Left lung (tissue), 10 donors: ENCODE results near the gene PLEKHA4. TPM values are rescaled to one million over a fixed set of nuclear protein-coding genes. Genes with fewer than 3 reads are reported as not detected.
A peak's percentile ranks its signal among the peaks of the same experiment; 100 is the strongest.
"Not testable (repeated sequence)": the region's sequence is repeated elsewhere in the genome, so short reads cannot be mapped to it uniquely, and the experiment has no call there.

Source experiments
- ATAC-seq: fragments of 200-7000 bp; cut with Tn5 transposase; one replicate; pipeline ENCODE4 v1.9.1; 2020; ENCODE audit warnings: moderate library complexity
- DNase-seq, 4 donors: peaks; one replicate each; pipeline ENCODE4 v3.0.0-alpha.2; 2013 to 2020
- H3K27ac ChIP-seq, 2 donors: fragments of 200-600 bp; sonication (generic) in 1 of 2; one replicate each; pipeline versions ENCODE4 v1.5.0 to v1.8.0; 2020 to 2021
- H3K27me3 ChIP-seq, 2 donors: fragments of 200-600 bp; sonication (generic) in 1 of 2; one replicate each; pipeline versions ENCODE4 v1.5.0 to v1.8.0; 2020 to 2021
- H3K36me3 ChIP-seq, 2 donors: fragments of 200-600 bp; sonication (generic) in 1 of 2; one replicate each; pipeline versions ENCODE4 v1.5.0 to v1.8.0; 2020 to 2021
- H3K4me1 ChIP-seq, 2 donors: fragments of 200-600 bp; one replicate each; pipeline ENCODE4 v1.8.0; 2021
- H3K4me3 ChIP-seq, 2 donors: fragments of 200-600 bp; sonication (generic) in 1 of 2; one replicate each; pipeline versions ENCODE4 v1.5.0 to v1.8.0; 2020 to 2021; ENCODE audit warnings: mild to moderate bottlenecking in 1 of 2
- H3K9me3 ChIP-seq, 2 donors: fragments of 200-600 bp; sonication (generic) in 1 of 2; one replicate each; pipeline versions ENCODE4 v1.5.0 to v1.8.0; 2020 to 2021
- CTCF ChIP-seq, 2 donors: fragments of 200-600 bp; sonication (generic) in 1 of 2; IDR thresholded peaks; one replicate each; pipeline versions ENCODE4 v1.5.0 to v1.8.0; 2021; ENCODE audit warnings: antibody characterized with exemption in 2 of 2
- intact Hi-C, 2 donors: fragments of 100-400 bp; cut with DNase I; formaldehyde crosslinking; loops; one replicate each; pipeline versions ENCODE4 v1.11.2 to v1.14.2; 2022
- polyA plus RNA-seq, 6 donors: library from polyadenylated mRNA; unstranded; fragments of 120-200 nt; gene quantifications; one replicate each; pipeline ENCODE4 v1.2.1, GENCODE V29; 2013; ENCODE audit not compliant: insufficient read length in 6 of 6
- total RNA-seq, 2 donors: library from RNA; stranded (reverse); fragmentation: NEBNext Ultra II Directional; extraction: Animal tissue kit (Norgen Biotek cat#: 25700); gene quantifications; one replicate each; pipeline ENCODE4 v1.2.1, GENCODE V29; 2021
- donor health status: DM: no; HTN: yes; CAD: no.
- donor health status: DM: no; HTN: no; CAD: no.

PLEKHA4 gene
- total and polyA plus RNA-seq, 8 donors: 14.4 to 37.3 (median 18.7) TPM

DNA sequence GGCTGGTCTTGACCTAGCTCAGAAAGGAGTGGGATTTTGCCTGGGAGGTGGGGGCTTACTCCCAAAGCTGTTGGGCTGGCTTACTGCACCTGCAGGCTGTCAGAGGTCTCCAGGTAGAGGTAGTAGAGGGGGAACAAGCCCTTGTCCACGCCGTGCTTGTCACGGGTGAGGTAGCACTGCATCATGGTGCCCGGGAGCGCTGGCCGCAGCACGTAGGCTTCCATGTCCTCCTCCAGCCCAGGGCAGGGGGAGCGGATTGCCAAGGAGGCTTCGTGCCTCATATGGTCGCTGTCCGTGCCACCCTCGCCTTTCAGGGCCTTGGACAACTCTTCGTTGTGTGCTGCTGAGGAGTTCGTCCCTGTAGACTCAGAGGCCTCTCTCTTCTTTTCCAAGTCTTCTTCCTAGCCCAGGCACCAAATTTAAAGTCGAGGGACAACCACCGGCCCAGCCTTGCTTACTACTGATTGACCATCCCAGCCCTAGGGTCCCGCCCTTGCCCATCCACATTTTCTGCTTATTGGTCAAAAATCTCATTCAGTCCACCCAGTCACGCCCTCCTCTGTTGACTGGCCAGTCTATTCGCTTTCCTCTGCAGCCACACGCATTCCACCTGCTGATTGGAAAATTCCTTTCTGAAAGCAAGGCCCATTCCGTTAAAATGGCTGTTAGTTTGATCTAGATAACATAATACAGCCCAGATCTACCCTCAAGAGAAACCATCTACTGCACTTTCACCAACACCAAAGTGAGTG, 19.6 kb upstream of the PLEKHA4 start:
- no peak for TF ChIP-seq CTCF (IDR thresholded peaks at IDR 0.05)
- no peaks in the 10 kb centered on the region for H3K27me3 ChIP-seq
- DNase-seq (no peak), ATAC-seq (no peak)
- H3K9me3 ChIP-seq: no peaks in the 10 kb centered on the region
- no peaks in the 10 kb centered on the region for H3K36me3 ChIP-seq
- H3K4me3 ChIP-seq: no peak overlapping the region
- H3K27ac ChIP-seq: no peak overlapping the region
- no peaks in the 10 kb centered on the region for H3K4me1 ChIP-seq
- intact Hi-C loops: no loop called here

DNA sequence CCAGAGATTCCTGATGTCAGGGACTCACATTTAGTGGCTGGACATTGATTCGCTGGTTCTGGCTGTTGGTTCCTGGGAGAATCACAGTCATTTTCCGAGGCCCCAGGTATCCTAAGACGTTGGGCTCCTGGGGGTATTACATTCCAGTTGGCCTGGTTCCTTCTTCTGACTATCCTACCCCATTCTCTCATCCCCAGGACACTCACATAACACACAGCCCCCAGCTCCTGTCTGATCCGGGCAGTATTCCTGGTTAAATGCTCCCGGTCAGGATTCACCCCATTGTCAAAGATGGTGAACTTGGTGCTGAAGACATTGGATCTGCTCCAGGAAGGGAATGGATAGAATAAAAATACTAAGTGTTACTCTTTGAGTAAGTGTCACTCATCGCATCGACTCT, 15.3 kb upstream of the PLEKHA4 start:
- Histone ChIP-seq H3K4me3 (no peak overlapping the region), H3K27ac (no peak overlapping the region), H3K36me3 (peaks cover 0 to 7% of the 10 kb centered on the region in 2 donors), H3K4me1 (peaks cover 0 to 18% of the 10 kb centered on the region in 2 donors), H3K27me3 (no peaks in the 10 kb centered on the region), H3K9me3 (no peaks in the 10 kb centered on the region)
- intact Hi-C loops: no loop called here
- no peak for TF ChIP-seq CTCF (IDR thresholded peaks at IDR 0.05)
- no peak for ATAC-seq
- no peak for DNase-seq

- Histone ChIP-seq H3K4me1 (peaks cover 0 to 35% of the 10 kb centered on the region in 2 donors), H3K27ac (peak overlapping the region in 1 of 2 donors; percentile 20), H3K4me3 (no peak overlapping the region), H3K9me3 (no peaks in the 10 kb centered on the region), H3K27me3 (no peaks in the 10 kb centered on the region), H3K36me3 (peaks cover 0 to 24% of the 10 kb centered on the region in 2 donors)
- intact Hi-C loops: no loop called here
- ATAC-seq (peak; percentile 57), DNase-seq (no peak)
- TF ChIP-seq CTCF (IDR thresholded peaks at IDR 0.05): no peak
Measured at GRCh38 chr19:48881741-48882657, 13.6 kb upstream of the PLEKHA4 start.

- H3K27me3 ChIP-seq, ATAC-seq, intact Hi-C loops, DNase-seq, H3K4me3 ChIP-seq, H3K9me3 ChIP-seq: not testable (repeated sequence)
- H3K27ac ChIP-seq: peak overlapping the region in 1 of 2 donors; percentile 99
- H3K4me1 ChIP-seq: peaks cover 15 to 55% of the 10 kb centered on the region in 2 donors
- H3K36me3 ChIP-seq: peaks cover 0 to 48% of the 10 kb centered on the region in 2 donors
Measured at GRCh38 chr19:48879696-48880095, 11.3 kb upstream of the PLEKHA4 start.

DNA sequence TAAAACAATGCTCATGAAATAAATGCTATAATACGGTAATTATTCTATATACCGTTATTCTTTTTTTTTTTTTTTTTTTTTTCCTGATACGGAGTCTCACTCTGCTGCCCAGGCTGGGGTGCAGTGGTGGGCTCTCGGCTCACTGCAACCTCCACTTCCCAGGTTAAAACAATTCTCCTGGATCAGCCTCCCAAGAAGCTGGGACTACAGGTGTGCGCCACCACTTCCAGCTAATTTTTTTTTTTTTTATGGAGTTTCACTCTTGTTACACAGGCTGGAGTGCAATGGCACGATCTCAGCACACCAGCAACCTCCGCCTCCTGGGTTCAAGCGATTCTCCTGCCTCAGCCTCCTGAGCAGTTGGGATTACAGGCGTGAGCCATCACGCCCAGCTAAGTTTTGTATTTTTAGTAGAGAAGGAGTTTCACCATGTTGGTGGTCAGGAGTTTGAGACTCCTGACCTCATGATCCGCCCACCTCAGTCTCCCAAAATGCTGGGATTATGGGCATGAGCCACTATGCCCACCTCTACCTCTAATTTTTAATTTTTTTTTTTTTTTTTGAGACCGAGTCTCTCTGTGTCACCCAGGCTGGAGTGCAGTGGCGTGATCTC, 10.7 kb upstream of the PLEKHA4 start:
- ATAC-seq (no peak), DNase-seq (no peak)
- Histone ChIP-seq H3K27me3 (no peaks in the 10 kb centered on the region), H3K4me1 (peaks cover 16 to 61% of the 10 kb centered on the region in 2 donors), H3K27ac (peak overlapping the region; percentile 44 to 99), H3K9me3 (no peaks in the 10 kb centered on the region), H3K4me3 (no peak overlapping the region), H3K36me3 (peaks cover 0 to 53% of the 10 kb centered on the region in 2 donors)
- TF ChIP-seq CTCF (IDR thresholded peaks at IDR 0.05): no peak
- intact Hi-C loops: no loop called here
